Measurements from ENCODE around the gene ARRB2. TPM values are rescaled to one million over a fixed set of nuclear protein-coding genes. Genes with fewer than 3 reads are reported as not detected.

ARRB2 gene
- total RNA-seq, 1 experiment from 2014 or later = 75.3 TPM

DNA sequence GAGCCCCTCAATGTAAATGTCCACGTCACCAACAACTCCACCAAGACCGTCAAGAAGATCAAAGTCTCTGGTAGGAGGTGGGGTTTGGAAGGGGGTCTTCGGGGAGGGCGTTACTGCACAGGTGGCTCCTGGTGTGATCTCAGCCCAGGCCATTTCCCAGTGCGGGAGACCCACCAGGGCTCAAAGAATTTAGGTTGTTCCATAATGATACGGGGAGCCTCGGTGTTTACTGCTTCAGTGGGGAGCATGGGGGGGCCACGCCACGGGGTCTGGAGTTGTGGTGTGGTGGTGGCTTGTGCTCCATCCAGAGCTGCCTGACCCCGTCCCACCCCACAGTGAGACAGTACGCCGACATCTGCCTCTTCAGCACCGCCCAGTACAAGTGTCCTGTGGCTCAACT lies 7.8 kb downstream of the ARRB2 start:
- Mint-ChIP-seq H3K36me3 (ENCODE audit: insufficient read depth in 1 of 3, low read depth in 3 of 3) (peaks cover 12 to 57% (median 56%) of the 10 kb centered on the region in 3 experiments; a peak in 6 of 7 replicates), H3K27ac (no peak overlapping the region), H3K4me1 (no peaks in the 10 kb centered on the region), H3K27me3 (ENCODE audit: low read depth) (no peaks in the 10 kb centered on the region), H3K4me3 (no peak overlapping the region), H3K9me3 (no peaks in the 10 kb centered on the region)
- Histone ChIP-seq H3K23ac (ENCODE audit: insufficient read length, low read depth, low read length) (no peak overlapping the region), H4K8ac (replicated peaks; ENCODE audit: insufficient read length, low read depth, low read length) (no peak overlapping the region), H4K20me1 (ENCODE audit: control insufficient read depth, insufficient read depth, insufficient read length) (no peaks in the 10 kb centered on the region), H2BK15ac (ENCODE audit: low read depth, low read length) (no peak overlapping the region), H3K79me1 (ENCODE audit: insufficient read depth, low read depth, low read length, poor library complexity, severe bottlenecking) (no peaks in the 10 kb centered on the region), H3K4ac (ENCODE audit: low read depth, low read length) (no peak overlapping the region), H2BK5ac (ENCODE audit: insufficient read length, low read length) (no peak overlapping the region), H4K5ac (ENCODE audit: insufficient read length, low read depth, low read length) (no peak overlapping the region), H3K18ac (ENCODE audit: insufficient read length, low read depth, low read length) (no peak overlapping the region), H2AFZ (ENCODE audit: low read length) (no peak overlapping the region), H3K23me2 (ENCODE audit: insufficient read length, low read depth, low read length, poor library complexity, severe bottlenecking) (no peaks in the 10 kb centered on the region), H3T11ph (ENCODE audit: low read length) (no peak overlapping the region), H2BK20ac (ENCODE audit: low read depth, low read length, poor library complexity, severe bottlenecking) (no peak overlapping the region), H3K4me1 (ENCODE audit: insufficient read depth, low read length) (no peaks in the 10 kb centered on the region), H2AK5ac (ENCODE audit: insufficient read length, low read length) (no peak overlapping the region), H3K56ac (ENCODE audit: insufficient read length, low read depth, low read length) (no peak overlapping the region), H3K4me2 (ENCODE audit: insufficient read depth, insufficient read length, low read length) (no peak overlapping the region), H3K79me2 (ENCODE audit: insufficient read depth, low read length) (no peaks in the 10 kb centered on the region), H2BK12ac (ENCODE audit: insufficient read length, low read depth, low read length) (no peak overlapping the region), H4K91ac (ENCODE audit: insufficient read length, low read depth, low read length) (no peak overlapping the region), H3K14ac (ENCODE audit: insufficient read depth, low read length) (no peak overlapping the region), H3K9ac (ENCODE audit: extremely low read depth, insufficient read length, low read length) (no peak overlapping the region), H3K27me3 (ENCODE audit: insufficient read depth, low read length) (no peaks in the 10 kb centered on the region), H3K9me3 (ENCODE audit: control insufficient read depth, low read depth, low read length) (no peaks in the 10 kb centered on the region), H2BK120ac (ENCODE audit: low read depth, low read length, poor library complexity, severe bottlenecking) (no peak overlapping the region), H3K27ac (ENCODE audit: insufficient read length, low read depth, low read length) (no peak overlapping the region)
- WGBS (ENCODE audit: extremely low coverage, insufficient read length, low lambda C conversion rate) = no CpG with 5 or more reads among the region's 13 CpGs
- DNase-seq = no peak
- TF ChIP-seq, protein P1, sequence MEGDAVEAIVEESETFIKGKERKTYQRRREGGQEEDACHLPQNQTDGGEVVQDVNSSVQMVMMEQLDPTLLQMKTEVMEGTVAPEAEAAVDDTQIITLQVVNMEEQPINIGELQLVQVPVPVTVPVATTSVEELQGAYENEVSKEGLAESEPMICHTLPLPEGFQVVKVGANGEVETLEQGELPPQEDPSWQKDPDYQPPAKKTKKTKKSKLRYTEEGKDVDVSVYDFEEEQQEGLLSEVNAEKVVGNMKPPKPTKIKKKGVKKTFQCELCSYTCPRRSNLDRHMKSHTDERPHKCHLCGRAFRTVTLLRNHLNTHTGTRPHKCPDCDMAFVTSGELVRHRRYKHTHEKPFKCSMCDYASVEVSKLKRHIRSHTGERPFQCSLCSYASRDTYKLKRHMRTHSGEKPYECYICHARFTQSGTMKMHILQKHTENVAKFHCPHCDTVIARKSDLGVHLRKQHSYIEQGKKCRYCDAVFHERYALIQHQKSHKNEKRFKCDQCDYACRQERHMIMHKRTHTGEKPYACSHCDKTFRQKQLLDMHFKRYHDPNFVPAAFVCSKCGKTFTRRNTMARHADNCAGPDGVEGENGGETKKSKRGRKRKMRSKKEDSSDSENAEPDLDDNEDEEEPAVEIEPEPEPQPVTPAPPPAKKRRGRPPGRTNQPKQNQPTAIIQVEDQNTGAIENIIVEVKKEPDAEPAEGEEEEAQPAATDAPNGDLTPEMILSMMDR (conservative IDR thresholded peaks at IDR 0.05) = no peak
